Effector memory CD4-positive, alpha-beta T cell (primary cell): ENCODE data around the gene WNT9B.

ENCODE experiments used
- DNase-seq, 3 donors: peaks; one replicate each; pipeline ENCODE4 v3.0.0-alpha.2; 2020
- H3K27ac ChIP-seq: 2 replicates; pipeline ENCODE4 v1.7.0; 2013; ENCODE audit warnings: mild to moderate bottlenecking, low read length, moderate library complexity; ENCODE audit not compliant: insufficient read depth, poor library complexity, severe bottlenecking
- H3K27me3 ChIP-seq: replicated peaks from 2 replicates; pipeline ENCODE4 v1.7.0; 2013; ENCODE audit warnings: mild to moderate bottlenecking, low read length; ENCODE audit not compliant: insufficient read depth, control insufficient read depth, poor library complexity, severe bottlenecking
- H3K36me3 ChIP-seq: 2 replicates; pipeline ENCODE4 v1.7.0; 2013; ENCODE audit warnings: mild to moderate bottlenecking, low read length, moderate library complexity; ENCODE audit not compliant: control insufficient read depth, insufficient read depth
- H3K4me1 ChIP-seq: 2 replicates; pipeline ENCODE4 v1.7.0; 2013; ENCODE audit warnings: low read length, mild to moderate bottlenecking; ENCODE audit not compliant: control insufficient read depth, insufficient read depth, poor library complexity, severe bottlenecking
- H3K4me3 ChIP-seq: 2 replicates; pipeline ENCODE4 v1.7.0; 2013; ENCODE audit warnings: low read length, low read depth, mild to moderate bottlenecking; ENCODE audit not compliant: insufficient read depth, poor library complexity, severe bottlenecking
- H3K9me3 ChIP-seq: 2 replicates; pipeline ENCODE4 v1.7.0; 2013; ENCODE audit warnings: mild to moderate bottlenecking, low read length, moderate library complexity; ENCODE audit not compliant: control insufficient read depth

The WNT9B gene

DNA sequence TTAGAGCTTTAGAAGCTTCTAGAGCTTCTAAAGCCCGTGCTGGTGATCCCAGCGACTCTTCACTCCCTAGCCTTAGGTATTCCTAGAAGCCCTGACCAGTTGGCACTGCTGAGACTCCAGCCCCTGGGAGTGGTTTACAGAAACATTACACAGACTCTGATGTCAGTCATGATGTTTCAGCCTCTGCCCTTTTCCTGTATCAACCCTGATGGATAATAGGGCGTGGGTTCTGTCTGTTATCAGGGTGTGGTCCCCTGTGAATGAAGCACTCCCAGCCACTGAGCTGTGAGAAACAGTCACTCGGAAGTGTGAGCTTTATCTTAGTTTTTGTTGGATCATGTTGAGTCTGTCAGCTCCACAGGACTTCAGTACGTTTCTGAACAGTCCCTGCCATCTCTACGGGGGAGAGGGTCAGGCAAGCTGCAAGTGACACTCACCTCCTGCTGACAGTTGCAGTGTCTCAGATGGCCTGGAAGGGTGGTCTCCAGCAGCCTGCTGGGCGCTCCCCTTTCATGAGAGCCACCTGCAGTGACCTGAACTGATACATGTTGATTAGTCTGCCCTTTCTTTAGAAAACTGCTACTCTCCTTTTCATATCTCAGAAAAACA, 84.4 kb downstream of the WNT9B start:
- H3K9me3 ChIP-seq = no peaks in the 10 kb centered on the region
- no peak overlapping the region for H3K27ac ChIP-seq
- no peaks in the 10 kb centered on the region for H3K4me1 ChIP-seq
- no peaks in the 10 kb centered on the region for H3K27me3 ChIP-seq
- no peak for DNase-seq
- no peak overlapping the region for H3K4me3 ChIP-seq
- peaks cover 96% of the 10 kb centered on the region for H3K36me3 ChIP-seq
